DMS53 (cell line): ENCODE data around the gene NUTM2G.
"Not testable (repeated sequence)": the region's sequence is repeated elsewhere in the genome, so short reads cannot be mapped to it uniquely, and the experiment has no call there.

ENCODE experiments used
- DNase-seq: peaks from one replicate; lab custom pipeline; 2025; lab: John Stamatoyannopoulos, UW

Gene NUTM2G

GRCh38 chr9:96942181-96942580, 13.5 kb downstream of the NUTM2G start:
- DNase-seq, result not testable (repeated sequence)

- not testable (repeated sequence) for DNase-seq
Observed at GRCh38 chr9:96949346-96949745, 20.7 kb downstream of the NUTM2G start.

GRCh38 chr9:96950539-96950938, 21.9 kb downstream of the NUTM2G start:
- not testable (repeated sequence) for DNase-seq

GRCh38 chr9:96967591-96967990, 38.9 kb downstream of the NUTM2G start:
- peak; percentile 5 for DNase-seq

GRCh38 chr9:96972552-96972951, 43.9 kb downstream of the NUTM2G start:
- not testable (repeated sequence) for DNase-seq

- not testable (repeated sequence) for DNase-seq
Observed at GRCh38 chr9:96974037-96974436, 45.4 kb downstream of the NUTM2G start.

- DNase-seq, result not testable (repeated sequence)
Observed at GRCh38 chr9:96983496-96984122, 55.0 kb downstream of the NUTM2G start.

- DNase-seq, result not testable (repeated sequence)
Observed at GRCh38 chr9:96984139-96984538, 55.5 kb downstream of the NUTM2G start.

GRCh38 chr9:96984887-96985286, 56.2 kb downstream of the NUTM2G start:
- DNase-seq, result not testable (repeated sequence)
